Fibroblast of pulmonary artery (primary cell): Measurements from ENCODE around the gene CCL21.
"Not testable (repeated sequence)": the region's sequence is repeated elsewhere in the genome, so short reads cannot be mapped to it uniquely, and the experiment has no call there.

Source experiments
- DNase-seq: peaks from one replicate; pipeline ENCODE4 v3.0.0-alpha.2; 2010; ENCODE audit warnings: low read depth
- H3K4me3 ChIP-seq: replicated peaks from 2 replicates; pipeline ENCODE4 v1.5.1; 2011; ENCODE audit warnings: low read depth, mild to moderate bottlenecking, control low read depth, low read length, moderate library complexity
- TF ChIP-seq, protein P1 (sequence below): IDR thresholded peaks from 2 replicates; pipeline ENCODE4 v1.5.1; 2011; ENCODE audit warnings: mild to moderate bottlenecking, control low read depth, low read length, inconsistent platforms; ENCODE audit errors: missing control alignments

CCL21 gene, protein sequence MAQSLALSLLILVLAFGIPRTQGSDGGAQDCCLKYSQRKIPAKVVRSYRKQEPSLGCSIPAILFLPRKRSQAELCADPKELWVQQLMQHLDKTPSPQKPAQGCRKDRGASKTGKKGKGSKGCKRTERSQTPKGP

DNA sequence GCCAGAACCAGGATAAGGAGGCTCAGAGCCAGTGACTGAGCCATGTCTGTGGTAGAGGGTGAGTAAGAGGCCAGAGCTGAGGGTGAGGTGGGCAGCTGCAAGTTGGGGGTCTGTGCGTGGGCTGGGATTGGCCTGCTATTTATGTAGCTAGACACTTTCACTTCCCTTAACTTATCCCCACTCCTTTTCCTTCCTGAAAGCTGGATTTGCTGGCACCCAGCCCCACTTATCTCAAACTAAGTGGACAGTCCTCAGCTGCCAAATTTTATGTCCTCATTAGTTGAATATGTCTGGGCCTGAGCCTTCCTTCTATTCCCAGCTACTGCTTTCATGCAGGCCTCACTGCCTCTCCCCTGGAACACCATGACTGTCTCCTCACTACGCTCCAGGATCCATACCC is at the start of gene CCL21:
Gene CCL21 (minus strand): TSS at position 114 of the 400 bp plus-strand sequence. CDS start 70 bp downstream, at position 44.
- TF ChIP-seq, protein P1, sequence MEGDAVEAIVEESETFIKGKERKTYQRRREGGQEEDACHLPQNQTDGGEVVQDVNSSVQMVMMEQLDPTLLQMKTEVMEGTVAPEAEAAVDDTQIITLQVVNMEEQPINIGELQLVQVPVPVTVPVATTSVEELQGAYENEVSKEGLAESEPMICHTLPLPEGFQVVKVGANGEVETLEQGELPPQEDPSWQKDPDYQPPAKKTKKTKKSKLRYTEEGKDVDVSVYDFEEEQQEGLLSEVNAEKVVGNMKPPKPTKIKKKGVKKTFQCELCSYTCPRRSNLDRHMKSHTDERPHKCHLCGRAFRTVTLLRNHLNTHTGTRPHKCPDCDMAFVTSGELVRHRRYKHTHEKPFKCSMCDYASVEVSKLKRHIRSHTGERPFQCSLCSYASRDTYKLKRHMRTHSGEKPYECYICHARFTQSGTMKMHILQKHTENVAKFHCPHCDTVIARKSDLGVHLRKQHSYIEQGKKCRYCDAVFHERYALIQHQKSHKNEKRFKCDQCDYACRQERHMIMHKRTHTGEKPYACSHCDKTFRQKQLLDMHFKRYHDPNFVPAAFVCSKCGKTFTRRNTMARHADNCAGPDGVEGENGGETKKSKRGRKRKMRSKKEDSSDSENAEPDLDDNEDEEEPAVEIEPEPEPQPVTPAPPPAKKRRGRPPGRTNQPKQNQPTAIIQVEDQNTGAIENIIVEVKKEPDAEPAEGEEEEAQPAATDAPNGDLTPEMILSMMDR, result no peak
- DNase-seq, result peak; percentile 68
- H3K4me3 ChIP-seq, result no peak within 1 kb of the TSS

DNA sequence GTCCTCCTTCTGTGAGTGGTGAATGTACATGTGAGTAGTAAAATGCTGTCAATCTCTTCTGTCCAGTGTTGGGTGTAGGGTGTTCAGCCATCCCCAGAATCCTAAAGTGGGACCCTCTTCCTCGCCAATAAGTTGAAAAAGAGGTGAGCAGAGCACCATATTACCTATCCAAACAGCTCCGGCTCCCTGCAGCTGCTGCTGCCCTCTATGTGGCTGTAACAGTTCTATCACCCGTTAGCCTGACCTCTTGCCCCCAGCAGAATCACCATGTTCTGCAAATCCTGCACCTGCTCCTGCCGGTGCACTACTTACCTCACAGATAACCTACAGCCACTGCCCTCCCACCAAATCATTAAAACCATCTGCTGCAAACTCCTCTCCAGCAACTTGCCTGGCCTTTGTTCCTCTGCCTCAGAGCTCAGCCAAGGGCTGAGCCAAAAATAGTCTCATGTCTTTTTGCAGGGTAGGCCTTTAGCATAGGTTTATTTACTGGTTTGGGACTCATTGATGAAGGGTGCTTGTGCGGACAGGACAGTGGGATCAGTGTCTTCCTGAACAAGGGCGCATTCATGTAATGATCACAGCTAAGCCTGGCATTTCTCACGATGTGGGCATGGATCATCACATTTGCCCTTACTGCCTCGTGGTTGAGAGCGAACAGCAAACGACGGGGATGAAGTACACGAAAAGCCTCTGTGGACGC is 49.6 kb upstream of the CCL21 start:
- H3K4me3 ChIP-seq, result no peak overlapping the region
- no peak for DNase-seq
- TF ChIP-seq, protein P1, result no peak

DNA sequence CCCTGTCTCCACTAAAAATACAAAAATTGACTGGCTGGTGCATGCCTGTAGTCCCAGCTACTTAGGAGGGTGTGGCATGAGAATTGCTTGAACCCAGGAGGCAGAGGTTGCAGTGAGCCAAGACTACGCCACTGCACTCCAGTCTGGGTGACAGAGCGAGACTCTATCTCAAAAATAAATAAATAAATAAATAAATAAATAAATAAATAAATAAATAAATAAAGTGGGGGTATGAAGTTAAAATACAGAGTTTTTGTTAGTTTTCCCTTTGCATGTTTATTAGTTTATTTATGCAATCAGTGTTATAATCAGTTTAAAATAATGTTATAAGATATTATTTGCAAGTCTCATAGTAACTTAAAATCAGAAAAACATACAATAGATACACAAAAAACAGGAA is 40.4 kb upstream of the CCL21 start:
- not testable (repeated sequence) for H3K4me3 ChIP-seq, DNase-seq

DNA sequence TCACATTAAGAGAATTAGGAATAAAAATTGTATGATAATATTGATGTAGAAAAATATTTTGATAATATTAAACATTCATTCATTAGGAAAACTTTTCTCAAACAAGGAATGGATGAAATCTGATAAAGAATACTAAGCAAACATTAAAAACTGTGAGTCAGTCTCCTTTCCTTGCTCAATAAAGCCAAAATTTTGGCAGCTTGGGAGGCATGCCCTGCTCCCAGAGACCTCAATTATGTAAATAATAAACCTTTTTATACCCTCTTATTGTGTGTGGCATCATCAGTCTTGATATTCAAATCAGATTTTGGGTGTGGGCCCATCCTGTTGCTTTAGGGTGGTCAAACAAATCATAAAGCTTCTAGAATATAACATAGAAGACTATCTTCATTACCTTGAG is 36.6 kb upstream of the CCL21 start:
- no peak for DNase-seq
- TF ChIP-seq, protein P1, result no peak
- no peak overlapping the region for H3K4me3 ChIP-seq

DNA sequence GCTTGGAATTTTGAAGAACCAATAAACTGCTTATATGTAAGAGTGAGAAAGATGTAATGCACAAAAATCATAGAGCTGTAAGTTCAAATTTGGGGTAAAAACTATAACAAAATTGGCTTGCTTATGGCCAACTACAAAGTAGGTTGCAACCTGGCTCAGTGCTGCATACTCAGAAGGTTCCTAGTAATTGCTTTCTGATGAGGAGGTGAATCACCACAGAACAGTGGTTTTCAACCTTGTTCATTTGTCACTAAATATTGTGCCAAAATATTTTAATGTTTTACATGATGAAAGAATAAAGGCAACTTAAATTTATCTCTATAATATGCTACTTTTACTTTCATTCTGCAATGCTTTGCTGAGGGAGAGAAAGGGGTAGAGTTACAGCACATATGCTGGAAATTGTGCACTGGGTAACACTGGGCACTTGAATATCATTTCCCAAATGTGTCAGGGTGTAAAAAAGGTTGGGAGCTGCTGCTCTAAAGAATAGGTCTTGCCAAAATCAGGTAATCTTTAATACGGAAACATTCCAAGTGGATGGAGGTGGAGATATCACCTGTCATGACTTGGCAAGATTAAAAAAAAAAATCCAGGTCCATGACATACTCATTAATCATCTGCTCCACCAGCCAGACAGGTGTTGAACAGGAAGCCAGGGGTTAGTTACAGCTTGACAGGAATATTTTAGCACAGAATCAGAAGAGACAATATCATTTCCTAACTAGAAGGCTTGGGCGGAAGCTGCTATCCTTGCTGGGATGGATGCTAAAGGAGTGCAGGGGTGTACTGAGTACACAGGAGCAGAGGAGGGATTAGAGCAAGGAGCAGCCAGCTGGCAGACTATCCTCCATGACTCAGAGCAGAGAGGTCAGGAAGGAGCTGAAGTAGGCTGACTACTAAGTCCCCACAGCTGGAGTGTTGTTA is 34.6 kb upstream of the CCL21 start:
- H3K4me3 ChIP-seq, result no peak overlapping the region
- TF ChIP-seq, protein P1, result no peak
- DNase-seq, result peak; percentile 71

DNA sequence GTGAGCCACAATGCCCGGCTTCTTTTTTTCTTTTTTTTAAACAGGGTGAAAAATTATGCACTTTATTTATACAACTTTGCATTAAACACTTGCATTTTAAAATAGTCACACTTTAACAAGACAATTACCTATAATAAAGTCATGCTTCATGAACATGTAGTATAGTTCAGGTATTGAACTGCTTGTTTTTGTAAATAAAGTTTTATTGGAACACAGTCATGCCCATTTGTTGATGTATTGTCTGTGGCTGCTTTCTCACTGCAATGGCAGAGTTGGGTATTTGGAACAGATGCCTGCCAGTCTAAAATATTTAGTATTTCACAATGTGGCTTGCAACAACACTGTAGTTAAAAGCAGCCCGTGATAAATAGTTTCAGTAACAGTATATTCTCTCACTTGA is 32.8 kb upstream of the CCL21 start:
- no peak overlapping the region for H3K4me3 ChIP-seq
- TF ChIP-seq, protein P1, result no peak
- no peak for DNase-seq

DNA sequence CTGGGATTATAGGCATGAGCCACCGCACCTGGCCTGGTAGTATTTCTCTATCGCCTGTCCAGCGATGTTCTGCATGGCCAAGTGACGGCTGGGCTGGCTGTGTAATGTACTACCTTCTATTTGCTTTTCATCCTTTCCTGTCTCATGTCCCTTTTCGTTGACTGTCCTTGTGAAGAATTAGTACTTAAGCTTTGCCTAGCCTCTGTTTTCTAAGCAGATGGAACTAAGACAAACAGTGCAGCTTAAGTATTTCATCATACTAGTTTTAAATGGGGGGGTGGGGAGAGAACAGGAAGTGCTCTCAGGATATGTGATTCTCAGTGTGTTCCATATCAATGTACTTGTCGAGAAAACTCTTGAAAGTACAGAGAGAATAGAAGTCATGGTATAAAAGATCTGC is 31.7 kb upstream of the CCL21 start:
- TF ChIP-seq, protein P1, result no peak
- DNase-seq, result peak; percentile 46
- no peak overlapping the region for H3K4me3 ChIP-seq

DNA sequence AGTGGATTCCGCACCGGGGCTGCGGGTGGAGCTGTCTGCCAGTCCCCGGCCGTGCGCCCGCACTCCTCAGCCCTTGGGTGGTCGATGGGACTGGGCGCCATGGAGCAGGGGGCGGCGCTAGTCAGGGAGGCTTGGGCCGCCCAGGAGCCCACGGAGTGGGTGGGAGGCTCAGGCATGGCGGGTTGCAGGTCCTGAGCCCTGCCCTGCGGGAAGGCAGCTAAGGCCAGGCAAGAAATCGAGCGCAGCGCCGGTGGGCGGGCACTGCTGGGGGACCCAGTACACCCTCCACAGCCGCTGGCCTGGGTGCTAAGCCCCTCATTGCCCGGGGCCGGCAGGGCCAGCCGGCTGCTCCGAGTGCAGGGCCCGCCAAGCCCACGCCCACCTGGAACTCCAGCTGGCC is 30.2 kb upstream of the CCL21 start:
- not testable (repeated sequence) for DNase-seq, H3K4me3 ChIP-seq
